ENCODE measurements around the gene RNF224.
"Not testable (repeated sequence)": the region's sequence is repeated elsewhere in the genome, so short reads cannot be mapped to it uniquely, and the experiment has no call there.

Gene RNF224

GRCh38 chr9:137240841-137241489 is 13.7 kb downstream of the RNF224 start, which contains the start of gene TUBB4B:
TSS of gene TUBB4B (plus strand) at chr9:137241287. CDS start at chr9:137241361, 74 bp downstream.
- DNase-seq (ENCODE audit: low spot score) = peak; percentile 99

- peak; percentile 58 for DNase-seq (ENCODE audit: low spot score)
Measured at GRCh38 chr9:137241490-137242268, 14.4 kb downstream of the RNF224 start.

DNA sequence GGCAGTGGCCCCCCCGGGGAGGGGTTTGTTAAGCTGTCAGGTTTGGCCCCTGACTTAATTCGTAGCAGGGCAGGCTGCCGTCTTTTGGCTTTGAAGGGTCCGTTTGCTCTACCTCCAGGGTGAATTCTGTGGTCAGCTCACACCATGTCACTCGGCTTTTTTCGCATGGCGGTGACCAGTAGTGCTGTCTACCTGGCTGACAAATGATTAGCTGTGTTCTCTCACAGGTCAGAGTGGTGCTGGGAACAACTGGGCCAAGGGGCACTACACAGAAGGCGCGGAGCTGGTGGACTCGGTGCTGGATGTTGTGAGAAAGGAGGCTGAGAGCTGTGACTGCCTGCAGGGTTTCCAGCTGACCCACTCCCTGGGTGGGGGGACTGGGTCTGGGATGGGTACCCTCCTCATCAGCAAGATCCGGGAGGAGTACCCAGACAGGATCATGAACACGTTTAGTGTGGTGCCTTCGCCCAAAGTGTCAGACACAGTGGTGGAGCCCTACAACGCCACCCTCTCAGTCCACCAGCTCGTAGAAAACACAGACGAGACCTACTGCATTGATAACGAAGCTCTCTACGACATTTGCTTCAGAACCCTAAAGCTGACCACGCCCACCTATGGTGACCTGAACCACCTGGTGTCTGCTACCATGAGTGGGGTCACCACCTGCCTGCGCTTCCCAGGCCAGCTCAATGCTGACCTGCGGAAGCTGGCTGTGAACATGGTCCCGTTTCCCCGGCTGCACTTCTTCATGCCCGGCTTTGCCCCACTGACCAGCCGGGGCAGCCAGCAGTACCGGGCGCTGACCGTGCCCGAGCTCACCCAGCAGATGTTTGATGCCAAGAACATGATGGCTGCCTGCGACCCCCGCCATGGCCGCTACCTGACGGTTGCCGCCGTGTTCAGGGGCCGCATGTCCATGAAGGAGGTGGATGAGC is 15.2 kb downstream of the RNF224 start:
- no peak for DNase-seq (ENCODE audit: low spot score)

- DNase-seq (ENCODE audit: low spot score) = not testable (repeated sequence)
Measured at GRCh38 chr9:137243266-137243625, 15.9 kb downstream of the RNF224 start.

- no peak for DNase-seq (ENCODE audit: low spot score)
Measured at GRCh38 chr9:137243626-137244485, 16.6 kb downstream of the RNF224 start.

DNA sequence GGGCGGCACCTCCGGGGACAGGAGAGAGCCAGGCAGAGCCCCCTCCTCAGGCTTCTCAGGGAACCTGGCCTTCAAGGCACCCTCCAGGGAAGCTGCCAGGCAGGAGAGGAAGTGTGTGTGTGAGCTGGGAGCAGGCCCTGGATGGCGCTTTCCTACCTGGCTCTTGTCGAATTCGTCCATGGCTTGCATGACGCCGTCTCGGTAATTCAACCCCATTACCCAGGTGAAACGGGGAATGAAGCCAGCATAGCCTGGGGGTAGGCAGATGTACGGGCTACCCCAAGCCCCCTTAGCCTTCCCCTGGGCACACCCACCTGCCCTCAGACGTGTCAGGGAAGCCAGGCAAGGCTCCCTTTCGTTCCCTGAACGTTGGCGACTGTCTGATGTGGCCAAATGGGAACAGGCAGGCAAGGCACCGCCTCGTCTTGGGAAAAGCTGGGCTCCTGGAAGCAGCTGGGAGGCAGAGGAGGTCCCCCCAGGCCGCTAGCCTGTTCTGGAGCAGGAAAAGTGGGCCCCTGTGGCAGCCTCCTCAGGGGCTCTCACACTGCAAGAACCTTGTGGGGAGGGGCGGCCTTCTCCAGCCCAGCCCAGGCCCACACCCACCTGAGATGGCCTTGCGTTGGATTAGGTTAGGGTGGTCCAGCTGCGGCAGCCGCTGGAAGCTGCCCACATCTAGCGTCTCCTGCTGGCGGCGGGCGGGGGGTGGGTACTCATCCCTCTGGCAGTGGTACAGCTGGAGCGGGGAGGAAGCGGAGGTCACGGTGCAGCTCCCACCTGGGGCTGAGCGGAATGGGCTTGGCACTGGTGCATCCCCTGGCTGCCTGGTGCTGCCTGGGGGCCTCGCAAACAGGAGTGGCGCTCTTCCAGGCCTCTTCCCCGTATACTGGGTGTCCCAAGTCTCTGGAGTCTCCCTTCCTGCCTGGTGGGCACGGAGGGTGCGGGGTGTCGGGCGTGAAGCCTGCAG is 17.5 kb downstream of the RNF224 start:
- no peak for DNase-seq (ENCODE audit: low spot score)

DNA sequence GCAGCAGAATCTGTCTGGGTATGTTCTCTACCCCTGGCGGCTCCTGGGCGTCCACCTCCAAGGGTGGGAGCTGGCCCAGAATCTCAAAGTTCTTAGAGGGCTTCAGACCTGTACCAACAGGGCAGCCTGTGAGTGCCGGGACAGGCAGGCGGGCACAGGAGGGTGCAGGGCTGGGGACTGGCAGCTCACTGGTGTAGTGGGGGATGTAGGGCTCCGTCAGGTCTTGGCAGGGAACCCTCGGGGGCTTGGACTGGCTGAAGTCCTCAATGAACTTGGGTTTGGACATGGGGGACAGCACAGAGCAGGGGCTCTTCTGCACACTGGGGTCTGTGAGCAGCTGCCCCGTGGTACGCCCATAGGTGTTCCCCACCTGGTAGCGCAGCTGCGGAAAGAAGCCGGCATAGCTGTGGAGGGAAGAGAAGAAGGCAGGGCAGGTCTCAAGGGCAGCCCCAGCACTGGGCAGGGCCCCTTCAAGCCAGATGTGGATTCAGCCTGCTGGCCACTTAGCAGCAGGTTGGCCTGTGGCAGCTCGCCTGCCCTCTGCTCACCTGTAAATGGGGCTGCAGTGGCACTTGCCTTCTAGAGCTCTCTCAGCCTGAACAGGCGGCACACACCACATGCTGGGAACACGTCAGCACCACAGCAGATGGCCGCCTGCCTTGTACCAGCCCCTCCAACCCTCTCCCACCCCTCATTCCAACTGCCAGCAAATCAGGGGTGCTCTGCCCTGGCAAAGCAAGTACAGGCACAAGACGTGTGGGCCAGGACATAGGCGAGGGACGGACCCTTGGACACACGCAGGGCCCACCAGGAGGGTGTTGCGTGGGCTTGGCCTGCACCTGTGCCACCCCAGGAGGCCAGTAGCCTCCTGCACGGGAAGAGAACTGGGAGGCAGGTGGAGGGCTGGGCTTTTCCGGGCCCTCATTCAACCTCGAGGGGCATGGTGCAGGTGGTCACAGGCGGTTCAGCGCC is 18.4 kb downstream of the RNF224 start:
- DNase-seq (ENCODE audit: low spot score) = no peak

DNA sequence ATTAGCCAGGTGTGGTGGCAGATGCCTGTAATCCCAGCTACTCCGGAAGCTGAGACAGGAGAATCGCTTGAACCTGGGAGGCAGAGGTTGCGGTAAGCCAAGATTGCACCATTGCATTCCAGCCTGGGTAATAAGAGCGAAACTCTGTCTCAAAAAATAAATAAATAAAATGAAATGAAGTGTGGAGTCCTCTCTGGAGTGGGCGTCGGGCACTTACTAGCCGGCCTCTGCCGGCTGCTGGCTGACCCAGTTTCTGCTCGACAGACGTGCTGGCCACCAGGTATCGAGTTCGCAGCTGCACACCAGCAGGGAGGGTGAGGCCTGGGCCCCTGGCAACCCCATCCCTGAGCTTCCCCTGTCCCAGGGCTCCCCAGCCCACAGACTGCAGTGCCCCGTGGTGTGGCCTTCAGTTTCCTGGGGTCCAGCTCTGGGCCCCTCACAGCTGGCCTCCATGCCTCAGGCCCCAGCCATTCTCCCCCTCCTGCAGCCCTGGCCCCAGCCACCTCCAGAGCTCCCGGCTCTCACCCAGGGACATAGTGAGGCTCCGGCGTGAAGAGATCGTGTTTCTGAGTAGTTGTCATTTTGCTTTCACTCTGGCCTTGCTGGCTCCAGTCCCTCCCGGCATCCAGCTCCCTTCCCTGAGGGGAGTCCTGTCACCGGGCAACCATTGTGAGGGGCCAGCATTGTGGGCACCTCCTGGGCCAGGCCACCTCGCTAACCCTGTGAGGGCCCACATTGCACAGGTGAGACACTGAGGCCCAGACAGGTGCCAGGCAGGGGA is 20.0 kb downstream of the RNF224 start:
- DNase-seq (ENCODE audit: low spot score) = no peak

DNA sequence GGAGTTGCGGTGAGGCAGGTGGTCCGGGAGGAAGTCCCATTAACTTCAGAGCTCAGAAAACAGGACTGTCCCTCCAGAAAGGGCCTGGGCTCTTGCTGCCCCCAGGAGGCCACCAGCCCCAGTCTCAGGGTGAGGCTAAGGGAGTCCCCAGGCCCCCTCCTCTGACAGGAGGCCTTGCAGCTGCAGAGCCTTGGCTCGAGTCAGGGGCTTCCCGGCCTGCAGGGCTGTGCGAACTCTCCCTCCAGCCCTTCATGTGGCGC is 20.5 kb downstream of the RNF224 start:
- DNase-seq (ENCODE audit: low spot score) = no peak

DNA sequence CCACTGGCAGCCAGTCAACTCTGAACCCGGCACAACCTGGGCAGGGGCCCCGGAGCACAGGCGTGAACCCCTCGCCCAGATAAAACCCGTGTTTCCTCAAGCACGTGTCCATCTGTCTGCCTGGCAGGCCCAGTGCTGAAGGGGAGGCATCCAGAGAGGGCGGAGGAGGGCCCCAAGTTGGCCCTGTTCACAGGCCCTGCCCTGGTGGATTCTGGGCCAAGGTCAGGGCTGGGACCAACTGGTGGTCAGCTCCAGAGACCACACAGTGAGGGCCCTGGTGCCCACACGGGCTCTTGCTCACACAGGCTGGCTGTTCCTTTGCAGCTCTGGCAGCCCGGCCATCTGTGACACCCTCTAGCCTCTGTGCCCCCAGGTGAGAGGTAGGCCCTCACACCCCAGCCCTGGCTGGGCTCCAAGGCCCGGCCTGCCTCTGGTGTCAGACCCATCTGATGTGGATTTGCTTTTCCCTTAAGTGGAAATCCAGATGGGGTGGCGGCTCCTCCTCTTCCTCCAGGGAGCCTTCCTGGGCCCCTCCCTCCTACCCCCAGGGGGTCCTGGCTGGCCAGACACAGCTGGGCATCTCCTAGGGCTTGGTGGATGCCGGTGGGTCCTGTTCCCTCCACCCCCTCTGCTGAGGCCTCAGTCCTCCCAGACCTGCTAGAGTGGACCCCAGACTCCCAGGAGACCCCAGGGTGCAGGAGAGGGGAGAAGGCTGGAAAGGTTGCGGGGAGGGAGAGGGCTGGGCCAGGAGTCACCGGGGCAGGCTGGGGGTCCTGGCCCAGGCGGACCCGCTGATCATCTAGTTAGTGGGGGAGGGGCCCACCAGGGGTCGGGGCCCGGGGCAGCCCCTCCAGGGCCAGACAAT is 23.3 kb downstream of the RNF224 start:
- DNase-seq (ENCODE audit: low spot score) = no peak

GRCh38 chr9:137251194-137251461 is 23.8 kb downstream of the RNF224 start, which contains the start of gene STPG3:
TSS of gene STPG3 (plus strand) at chr9:137251286. CDS start at chr9:137251287, 1 bp downstream.
- no peak for DNase-seq (ENCODE audit: low spot score)

- no peak for DNase-seq (ENCODE audit: low spot score)
Measured at GRCh38 chr9:137251490-137252268, 24.4 kb downstream of the RNF224 start.

GRCh38 chr9:137252555-137253506 is 25.5 kb downstream of the RNF224 start:
- no peak for DNase-seq (ENCODE audit: low spot score)

- DNase-seq (ENCODE audit: low spot score) = no peak
Measured at GRCh38 chr9:137253717-137254623, 26.7 kb downstream of the RNF224 start.

Measured in activated CD4-positive, alpha-beta T cell treated with anti-CD3 and anti-CD28 coated beads, Interleukin-2, Interleukin-4, amounts not matched to agents 100 ng/mL and 50 ng/mL, durations not matched to agents 16 hours and 8 hours (primary cell).